Mesodermal cell (in vitro differentiated cells): ENCODE measurements around the gene DYNLT2B. TPM values are rescaled to one million over a fixed set of nuclear protein-coding genes. Genes with fewer than 3 reads are reported as not detected.
"Not testable (repeated sequence)": the region's sequence is repeated elsewhere in the genome, so short reads cannot be mapped to it uniquely, and the experiment has no call there.

Experiments
- H3K27ac ChIP-seq: 2 replicates; pipeline ENCODE4 v1.7.0; 2013; ENCODE audit warnings: mild to moderate bottlenecking, low read depth, low read length, moderate library complexity; ENCODE audit not compliant: severe bottlenecking
- H3K36me3 ChIP-seq: 2 replicates; pipeline ENCODE4 v1.7.1; 2013; ENCODE audit warnings: mild to moderate bottlenecking, low read length, moderate library complexity; ENCODE audit not compliant: control insufficient read depth, insufficient read depth
- H3K4me1 ChIP-seq: one replicate; pipeline ENCODE4 v1.7.1; 2013; ENCODE audit warnings: mild to moderate bottlenecking, low read length; ENCODE audit not compliant: insufficient read depth, control insufficient read depth, poor library complexity, severe bottlenecking
- H3K4me3 ChIP-seq: 2 replicates; pipeline ENCODE4 v1.7.0; 2013; ENCODE audit warnings: low read length, control low read depth, mild to moderate bottlenecking; ENCODE audit not compliant: insufficient read depth, poor library complexity, severe bottlenecking; ENCODE audit errors: extremely low read depth
- H3K9me3 ChIP-seq: 2 replicates; pipeline ENCODE4 v1.7.1; 2013; ENCODE audit warnings: mild to moderate bottlenecking, low read length, moderate library complexity; ENCODE audit not compliant: control insufficient read depth
- WGBS, 2 experiments: methylation state at CpG; one replicate each; pipeline ENCODE4 v1.1.5; 2013; ENCODE audit warnings: missing lambda C conversion rate in 2 of 2; ENCODE audit not compliant: insufficient coverage in 2 of 2; 5-methylcytosine and 5-hydroxymethylcytosine counted together
- polyA plus RNA-seq, 2 experiments: library from polyadenylated mRNA; stranded (reverse); fragments of 50-300 nt; gene quantifications; one replicate each; pipeline ENCODE4 v1.2.3, GENCODE V29; 2013

The DYNLT2B gene
- polyA plus RNA-seq (2013, experiment 1 of 2) = 40.5 TPM
- 41.5 TPM for polyA plus RNA-seq (2013, experiment 2 of 2)

- H3K27ac ChIP-seq = peak within 1 kb of the TSS; percentile 94
- 0% methylated on average over 50 to 89 of the region's 92 CpGs for WGBS, 2 experiments
These were observed at the start of gene DYNLT2B for GRCh38 chr3:196317687-196318467. Gene DYNLT2B (minus strand): TSS chr3:196318240. CDS start chr3:196318152, 88 bp downstream.

GRCh38 chr3:196365736-196366135 lies 47.7 kb upstream of the DYNLT2B start:
- no peaks in the 10 kb centered on the region for H3K9me3 ChIP-seq
- H3K36me3 ChIP-seq = peaks cover 86% of the 10 kb centered on the region
- no peaks in the 10 kb centered on the region for H3K4me1 ChIP-seq
- no peak overlapping the region for H3K27ac ChIP-seq
- WGBS, 2 experiments = 100% methylated on average over 1 to 2 of the region's 4 CpGs
- no peak overlapping the region for H3K4me3 ChIP-seq

More at GRCh38 chr3:196317687-196318467, at the start of gene DYNLT2B:
- peak within 1 kb of the TSS; percentile 70 for H3K4me3 ChIP-seq
- H3K36me3 ChIP-seq = peaks cover 16% of the 10 kb centered on the region
- H3K9me3 ChIP-seq = no peaks in the 10 kb centered on the region
- H3K4me1 ChIP-seq = peaks cover 4% of the 10 kb centered on the region

- no peak overlapping the region for H3K4me3 ChIP-seq
- no peak overlapping the region for H3K27ac ChIP-seq
- 89 to 97% methylated on average over 3 to 5 of the region's 7 CpGs for WGBS, 2 experiments
- H3K36me3 ChIP-seq = peaks cover 90% of the 10 kb centered on the region
- H3K9me3 ChIP-seq = no peaks in the 10 kb centered on the region
- H3K4me1 ChIP-seq = no peaks in the 10 kb centered on the region
These were observed 42.5 kb upstream of the DYNLT2B start for GRCh38 chr3:196360586-196360985.

GRCh38 chr3:196358540-196358939 lies 40.5 kb upstream of the DYNLT2B start:
- H3K27ac ChIP-seq, H3K4me1 ChIP-seq, H3K9me3 ChIP-seq, H3K4me3 ChIP-seq: not testable (repeated sequence)
- 89 to 100% methylated on average over 1 of the region's 4 CpGs for WGBS, 2 experiments
- H3K36me3 ChIP-seq = peaks cover 93% of the 10 kb centered on the region

GRCh38 chr3:196357905-196358304 lies 39.9 kb upstream of the DYNLT2B start:
- H3K4me3 ChIP-seq = no peak overlapping the region

GRCh38 chr3:196356556-196356955 lies 38.5 kb upstream of the DYNLT2B start:
- H3K4me1 ChIP-seq = no peaks in the 10 kb centered on the region
- H3K36me3 ChIP-seq = peaks cover 92% of the 10 kb centered on the region
- no peaks in the 10 kb centered on the region for H3K9me3 ChIP-seq
- no peak overlapping the region for H3K27ac ChIP-seq
- 100% methylated on average over 2 of the region's 4 CpGs; no CpG with 5 or more reads in 1 of the 2 experiments for WGBS, 2 experiments
- H3K4me3 ChIP-seq = no peak overlapping the region

More at GRCh38 chr3:196357905-196358304, 39.9 kb upstream of the DYNLT2B start:
- no peak overlapping the region for H3K27ac ChIP-seq
- no peaks in the 10 kb centered on the region for H3K9me3 ChIP-seq
- WGBS, 2 experiments = 87 to 100% methylated on average over 1 to 5 of the region's 7 CpGs
- H3K4me1 ChIP-seq = no peaks in the 10 kb centered on the region
- H3K36me3 ChIP-seq = peaks cover 95% of the 10 kb centered on the region

- no peak overlapping the region for H3K27ac ChIP-seq
- no peaks in the 10 kb centered on the region for H3K4me1 ChIP-seq
- H3K4me3 ChIP-seq = no peak overlapping the region
- peaks cover 90% of the 10 kb centered on the region for H3K36me3 ChIP-seq
- H3K9me3 ChIP-seq = no peaks in the 10 kb centered on the region
- WGBS, 2 experiments = 100% methylated on average over 1 of the region's 1 CpG; no CpG with 5 or more reads in 1 of the 2 experiments
These were observed 37.6 kb upstream of the DYNLT2B start for GRCh38 chr3:196355668-196356067.

- peaks cover 85% of the 10 kb centered on the region for H3K36me3 ChIP-seq
- H3K4me3 ChIP-seq = no peak overlapping the region
- no peak overlapping the region for H3K27ac ChIP-seq
- 92% methylated on average over 2 to 6 of the region's 6 CpGs for WGBS, 2 experiments
- no peaks in the 10 kb centered on the region for H3K9me3 ChIP-seq
- H3K4me1 ChIP-seq = no peaks in the 10 kb centered on the region
These were observed 36.1 kb upstream of the DYNLT2B start for GRCh38 chr3:196354132-196354531.

GRCh38 chr3:196351541-196351940 lies 33.5 kb upstream of the DYNLT2B start:
- peaks cover 82% of the 10 kb centered on the region for H3K36me3 ChIP-seq

GRCh38 chr3:196350067-196350466 lies 32.0 kb upstream of the DYNLT2B start:
- H3K36me3 ChIP-seq = peaks cover 78% of the 10 kb centered on the region
- no peaks in the 10 kb centered on the region for H3K9me3 ChIP-seq
- H3K27ac ChIP-seq = no peak overlapping the region
- no peaks in the 10 kb centered on the region for H3K4me1 ChIP-seq
- no peak overlapping the region for H3K4me3 ChIP-seq

More at GRCh38 chr3:196351541-196351940, 33.5 kb upstream of the DYNLT2B start:
- H3K9me3 ChIP-seq = no peaks in the 10 kb centered on the region
- no peak overlapping the region for H3K27ac ChIP-seq
- H3K4me3 ChIP-seq = no peak overlapping the region
- WGBS, 2 experiments = 80 to 100% methylated on average over 2 of the region's 6 CpGs
- H3K4me1 ChIP-seq = no peaks in the 10 kb centered on the region

- WGBS, 2 experiments = 95 to 100% methylated on average over 2 of the region's 3 CpGs
- H3K9me3 ChIP-seq = no peaks in the 10 kb centered on the region
- no peaks in the 10 kb centered on the region for H3K4me1 ChIP-seq
- peaks cover 69% of the 10 kb centered on the region for H3K36me3 ChIP-seq
- H3K27ac ChIP-seq = no peak overlapping the region
- no peak overlapping the region for H3K4me3 ChIP-seq
These were observed 30.7 kb upstream of the DYNLT2B start for GRCh38 chr3:196348698-196349097.
